ELF-1 (cell line): ENCODE results near the gene POLR3GL.
"Not testable (repeated sequence)": the region's sequence is repeated elsewhere in the genome, so short reads cannot be mapped to it uniquely, and the experiment has no call there.

Experiments
- DNase-seq: peaks from one replicate; pipeline ENCODE4 v3.0.0-alpha.2; 2016; ENCODE audit warnings: low read depth, low spot score

POLR3GL gene

GRCh38 chr1:146020058-146021049, 55.9 kb downstream of the POLR3GL start:
- DNase-seq, result no peak

GRCh38 chr1:146021050-146021445, 56.6 kb downstream of the POLR3GL start:
- DNase-seq, result no peak

GRCh38 chr1:146021622-146022402, 57.3 kb downstream of the POLR3GL start, which contains the start of gene HJV:
TSS of gene HJV (minus strand) at chr1:146021735. CDS start at chr1:146020231, 1,504 bp downstream.
- DNase-seq, result no peak

- DNase-seq, result no peak
Observed at GRCh38 chr1:146022403-146023127, 58.1 kb downstream of the POLR3GL start.

GRCh38 chr1:146025787-146026495, 61.5 kb downstream of the POLR3GL start:
- DNase-seq, result not testable (repeated sequence)

- not testable (repeated sequence) for DNase-seq
Observed at GRCh38 chr1:146026650-146027049, 62.2 kb downstream of the POLR3GL start.
